HL-60/S4 treated with phorbol 12-myristate 13-acetate at 8.2 ng/mL for 4 days and 3 days (cell line): ENCODE results near the gene EEF1AKMT2.
"Not testable (repeated sequence)": the region's sequence is repeated elsewhere in the genome, so short reads cannot be mapped to it uniquely, and the experiment has no call there.

Experiments
- in situ Hi-C: fragments of 300-500 bp; cut with MboI; formaldehyde crosslinking; loops from 2 replicates; pipeline ENCODE4 v1.15.0; 2022; ENCODE audit warnings: low sequenced_read_pairs

EEF1AKMT2 gene

DNA sequence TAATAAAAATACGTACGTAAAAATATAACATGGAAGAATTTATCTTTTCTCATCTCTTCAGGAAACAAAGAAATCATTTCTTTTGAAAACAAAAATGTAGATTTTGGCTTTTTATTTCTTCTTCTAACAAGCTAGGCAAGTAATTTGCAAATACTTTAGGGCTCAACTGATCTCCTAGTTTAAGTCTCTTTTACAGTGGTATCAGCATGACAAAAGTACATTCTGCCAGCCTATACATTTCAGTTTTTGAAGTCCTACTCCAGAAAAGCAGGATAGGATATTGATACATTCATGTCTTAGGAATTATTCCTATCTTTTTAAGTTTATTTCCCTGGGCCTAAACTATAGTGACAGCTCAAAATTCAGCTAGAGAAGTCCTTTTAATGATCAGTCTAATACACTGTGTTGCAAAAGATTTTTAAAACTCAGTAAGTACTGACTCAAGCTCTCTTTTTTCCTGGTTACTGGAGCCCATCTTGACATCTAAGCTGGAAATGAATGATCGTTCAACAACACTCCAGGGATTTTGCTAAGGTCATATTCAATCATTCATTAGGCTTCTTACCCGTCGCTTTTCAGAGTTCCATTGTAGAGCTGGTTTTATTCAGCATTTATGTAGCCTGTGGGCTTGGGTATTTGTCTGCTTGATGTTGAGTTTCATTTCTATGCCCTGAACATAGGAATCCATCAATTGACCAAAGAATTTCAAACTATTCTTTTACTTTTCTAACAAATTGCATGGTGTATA is 35.4 kb downstream of the EEF1AKMT2 start:
- in situ Hi-C loops, result loop anchor here (10.0 kb wide), 1 partner anchor 222 kb away; no protein-coding TSS in a partner anchor

DNA sequence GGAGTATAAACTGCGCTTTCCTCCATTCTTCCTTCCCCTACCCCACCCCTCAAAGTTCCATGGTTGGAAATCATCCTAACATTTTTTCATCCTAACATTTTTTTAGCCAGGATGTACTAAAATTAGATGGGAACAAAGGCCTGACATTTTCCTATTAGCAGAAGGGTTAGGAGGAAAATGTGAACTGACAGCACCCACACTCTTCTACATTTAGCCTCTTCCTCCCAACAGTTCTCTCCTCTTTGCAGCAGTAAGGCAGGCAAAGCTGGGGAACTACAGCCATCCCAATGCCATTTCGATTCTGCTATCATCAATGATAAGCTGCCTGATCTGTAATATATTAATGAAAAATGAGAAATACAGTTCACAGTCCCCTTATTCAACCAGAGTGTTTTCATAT is 36.1 kb downstream of the EEF1AKMT2 start:
- in situ Hi-C loops, result loop anchor here (10.0 kb wide), 1 partner anchor 221 kb away; no protein-coding TSS in a partner anchor

DNA sequence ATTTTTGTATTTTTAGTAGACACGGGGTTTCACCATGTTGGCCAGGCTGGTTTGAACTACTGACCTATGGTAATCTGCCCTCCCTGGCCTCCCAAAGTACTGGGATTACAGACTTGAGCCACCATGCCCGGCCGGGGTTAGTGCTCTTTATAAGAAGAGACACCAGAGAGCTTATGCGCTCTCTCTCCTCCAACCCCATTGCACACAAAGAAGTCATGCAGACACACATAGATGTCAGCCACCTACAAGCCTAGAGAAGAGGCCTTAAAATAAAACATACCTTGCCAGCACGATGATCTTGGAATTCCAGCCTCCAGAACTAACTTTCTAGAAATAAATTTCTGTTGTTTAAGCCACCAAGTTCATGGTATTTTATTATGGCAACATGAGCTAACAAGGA is 37.5 kb downstream of the EEF1AKMT2 start:
- in situ Hi-C loops, result loop anchor here (10.0 kb wide), 1 partner anchor 219 kb away; no protein-coding TSS in a partner anchor

DNA sequence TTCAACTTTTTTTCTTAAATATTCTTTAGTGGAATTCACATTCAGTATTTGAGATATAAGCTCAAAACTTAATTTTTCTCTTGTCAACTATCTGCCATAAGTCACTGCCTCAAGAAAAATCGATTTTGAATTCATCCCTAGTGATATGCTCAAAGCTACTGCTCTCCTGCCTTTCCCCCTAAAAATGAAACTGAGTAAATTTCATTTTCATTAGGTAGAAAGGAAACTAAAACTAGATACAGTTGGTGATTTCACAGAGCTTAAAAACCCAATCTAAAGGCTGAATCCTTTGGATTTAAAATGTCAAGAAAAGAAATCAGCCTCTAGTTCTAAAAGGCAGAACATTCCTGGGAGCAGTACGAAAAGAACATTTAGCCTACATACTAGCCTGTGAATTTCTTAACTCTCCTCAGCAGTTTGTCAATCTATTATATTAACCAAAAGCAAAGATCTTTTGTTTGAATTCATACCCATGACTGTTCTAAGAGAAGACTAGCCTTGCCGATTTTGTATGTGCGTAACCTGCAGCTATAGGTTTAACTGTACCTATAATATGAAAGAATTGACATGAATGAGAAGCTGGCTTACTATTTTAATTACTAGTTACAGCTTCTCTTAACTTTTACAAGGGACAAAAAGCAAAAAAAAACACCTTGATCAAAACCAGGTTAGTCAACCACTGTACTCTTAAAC is 42.6 kb downstream of the EEF1AKMT2 start:
- in situ Hi-C loops, result no loop called here

DNA sequence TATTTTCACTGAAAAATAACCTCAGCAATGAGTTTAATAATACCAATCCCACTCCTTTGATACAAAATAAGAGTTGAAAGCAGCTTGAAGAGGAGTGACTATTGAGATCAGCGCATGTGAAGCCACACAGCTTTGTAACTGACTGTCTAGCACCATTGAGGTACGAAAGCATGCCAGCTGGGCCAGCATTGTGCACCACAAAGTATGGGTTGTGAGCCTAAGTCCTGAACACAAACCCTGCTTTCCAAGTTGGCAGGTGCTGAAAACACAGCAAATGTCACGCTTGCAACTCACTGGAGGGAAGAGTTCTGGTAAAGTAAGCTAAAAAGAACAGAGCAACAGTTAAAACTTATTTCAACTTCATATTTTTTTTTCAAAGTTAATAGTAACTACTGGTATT is 43.5 kb downstream of the EEF1AKMT2 start:
- in situ Hi-C loops, result no loop called here

DNA sequence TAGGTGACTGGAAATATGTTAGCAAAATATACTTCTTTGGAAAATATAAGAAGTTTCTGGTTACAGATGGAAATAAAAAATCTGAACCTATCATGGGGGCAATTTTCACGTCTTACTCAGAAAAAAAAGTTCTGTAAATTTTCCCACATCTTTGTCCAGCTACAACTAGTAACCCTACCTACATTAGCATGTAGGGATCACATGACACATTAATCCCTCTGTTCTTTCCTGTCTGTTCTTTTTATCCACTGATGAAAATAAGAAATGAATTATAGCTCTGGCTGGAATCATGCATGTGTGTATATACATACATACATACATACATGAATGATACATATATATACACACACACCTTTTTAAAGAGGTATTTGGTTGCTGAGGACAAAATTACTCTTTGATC is 43.9 kb downstream of the EEF1AKMT2 start:
- in situ Hi-C loops, result no loop called here

DNA sequence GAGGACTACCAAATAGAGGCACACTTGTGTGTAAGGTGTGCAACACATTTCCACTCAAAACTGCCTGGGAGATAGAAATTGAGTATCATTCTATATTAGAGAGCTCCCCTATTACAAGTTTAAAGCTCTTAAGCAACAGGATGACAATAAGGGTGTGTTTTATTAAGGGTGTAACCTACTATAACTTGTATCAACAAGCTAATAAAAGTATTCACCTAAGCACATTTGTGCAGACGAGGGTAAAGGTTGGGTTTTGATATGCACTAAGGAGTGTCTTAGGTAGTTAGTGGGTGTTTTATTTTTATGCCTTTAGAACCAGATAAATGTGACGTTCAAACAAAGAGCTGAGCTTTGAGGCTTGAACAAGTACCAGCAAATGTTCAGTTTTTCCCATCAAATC is 44.7 kb downstream of the EEF1AKMT2 start:
- in situ Hi-C loops, result no loop called here

DNA sequence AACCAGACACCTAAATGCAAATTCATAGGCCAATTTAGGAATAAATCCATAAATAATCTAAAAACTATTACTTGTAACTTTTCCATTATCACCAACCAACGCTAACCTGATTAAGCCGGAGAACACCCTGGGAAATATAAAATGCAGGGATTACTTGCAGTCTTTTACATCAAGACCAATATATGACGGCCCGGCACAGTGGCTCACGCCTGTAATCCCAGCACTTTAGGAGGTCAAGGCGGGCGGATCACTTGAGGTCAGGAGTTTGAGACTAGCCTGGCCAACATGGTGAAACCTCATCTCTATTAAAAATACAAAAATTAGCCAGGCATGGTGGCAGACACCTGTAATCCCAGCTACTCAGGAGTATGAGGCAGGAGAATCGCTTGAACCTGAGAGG is 45.2 kb downstream of the EEF1AKMT2 start:
- in situ Hi-C loops, result not testable (repeated sequence)

DNA sequence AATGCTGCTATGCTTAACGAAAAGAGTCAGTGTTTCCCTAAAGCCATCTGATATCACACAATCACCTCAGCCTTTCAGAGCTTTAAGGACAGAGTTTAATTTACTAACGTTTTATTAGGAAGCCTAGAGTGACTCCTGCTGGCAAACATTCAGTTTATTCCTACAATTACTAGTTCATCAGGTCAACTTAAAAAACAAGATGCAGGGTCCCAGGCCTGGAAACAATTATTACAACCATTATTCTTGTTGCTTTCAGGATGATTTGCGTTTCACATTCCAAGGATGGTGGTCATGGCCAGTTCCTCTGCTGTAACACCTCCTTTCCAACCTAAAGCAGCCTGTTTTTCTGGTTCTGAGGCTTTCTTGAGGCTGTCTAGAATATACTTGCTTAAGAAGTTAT is 46.0 kb downstream of the EEF1AKMT2 start:
- in situ Hi-C loops, result no loop called here

DNA sequence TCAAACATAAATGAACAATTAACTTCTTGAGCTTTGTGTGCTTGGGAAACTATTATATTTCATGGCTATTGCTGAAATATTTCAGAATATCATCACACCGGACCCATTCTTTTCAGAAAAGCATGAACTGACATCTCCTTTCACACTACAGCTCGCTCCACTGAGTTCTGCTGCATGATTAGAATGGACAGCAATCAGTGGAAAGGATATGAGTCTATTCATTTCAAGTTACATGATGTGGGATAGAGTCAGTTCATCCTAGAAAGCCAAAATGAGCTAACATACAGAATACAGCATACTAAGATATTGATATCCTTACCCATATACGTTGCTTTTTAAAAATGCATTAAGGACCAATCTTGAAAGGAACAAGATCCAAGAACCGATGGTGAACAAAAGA is 46.4 kb downstream of the EEF1AKMT2 start:
- in situ Hi-C loops, result no loop called here

DNA sequence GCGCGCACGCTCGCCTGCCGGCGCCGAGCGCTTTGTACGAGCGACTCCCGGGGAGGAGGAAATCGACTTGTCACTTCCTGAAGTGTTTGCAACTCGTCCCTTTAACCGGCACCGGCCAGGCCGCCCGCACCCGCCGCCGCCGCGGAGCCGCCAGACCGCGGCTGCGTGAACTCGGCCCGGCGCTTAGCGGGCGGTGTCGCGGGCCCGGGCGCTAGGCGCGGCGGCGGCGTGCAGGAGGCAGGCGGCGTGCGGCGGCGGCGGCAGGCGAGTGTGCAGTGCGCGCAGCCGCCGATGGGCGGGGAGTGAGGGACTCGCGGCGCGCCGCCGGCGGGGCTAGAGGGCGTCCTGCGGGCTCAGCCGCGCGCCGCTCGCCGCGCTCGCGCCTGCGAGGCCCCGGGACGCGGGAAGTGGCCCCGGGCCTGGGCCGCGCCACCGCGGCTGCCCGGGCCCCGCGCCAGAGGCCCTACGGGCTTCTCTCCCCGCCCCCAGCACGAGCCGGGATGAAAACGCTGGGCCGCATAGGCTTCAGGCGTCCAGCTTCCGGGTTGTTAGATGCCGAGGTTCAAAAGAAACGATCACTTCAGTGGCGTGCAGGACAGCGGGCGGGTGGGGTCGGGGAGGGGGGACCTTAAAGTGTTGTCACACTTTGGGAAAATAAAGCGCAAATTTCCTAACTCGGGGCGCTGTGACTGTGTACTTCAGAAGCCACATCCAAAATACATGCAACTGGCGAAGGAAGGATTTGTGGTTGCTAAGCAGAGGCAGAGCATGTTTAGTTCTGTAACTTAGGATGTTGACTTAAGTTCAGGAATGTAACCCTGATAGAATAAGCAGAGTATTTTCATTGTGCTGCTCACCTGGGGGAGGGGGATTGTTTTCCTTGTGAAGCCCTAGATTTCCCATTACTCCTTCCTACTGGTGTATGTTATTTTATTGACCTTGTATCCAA is 47.3 kb downstream of the EEF1AKMT2 start, which contains the start of gene FAM53B:
FAM53B (minus strand) TSS at position 277 of the 949 bp plus-strand sequence. CDS start 37,665 bp downstream, outside the sequence.
- in situ Hi-C loops, result no loop called here

DNA sequence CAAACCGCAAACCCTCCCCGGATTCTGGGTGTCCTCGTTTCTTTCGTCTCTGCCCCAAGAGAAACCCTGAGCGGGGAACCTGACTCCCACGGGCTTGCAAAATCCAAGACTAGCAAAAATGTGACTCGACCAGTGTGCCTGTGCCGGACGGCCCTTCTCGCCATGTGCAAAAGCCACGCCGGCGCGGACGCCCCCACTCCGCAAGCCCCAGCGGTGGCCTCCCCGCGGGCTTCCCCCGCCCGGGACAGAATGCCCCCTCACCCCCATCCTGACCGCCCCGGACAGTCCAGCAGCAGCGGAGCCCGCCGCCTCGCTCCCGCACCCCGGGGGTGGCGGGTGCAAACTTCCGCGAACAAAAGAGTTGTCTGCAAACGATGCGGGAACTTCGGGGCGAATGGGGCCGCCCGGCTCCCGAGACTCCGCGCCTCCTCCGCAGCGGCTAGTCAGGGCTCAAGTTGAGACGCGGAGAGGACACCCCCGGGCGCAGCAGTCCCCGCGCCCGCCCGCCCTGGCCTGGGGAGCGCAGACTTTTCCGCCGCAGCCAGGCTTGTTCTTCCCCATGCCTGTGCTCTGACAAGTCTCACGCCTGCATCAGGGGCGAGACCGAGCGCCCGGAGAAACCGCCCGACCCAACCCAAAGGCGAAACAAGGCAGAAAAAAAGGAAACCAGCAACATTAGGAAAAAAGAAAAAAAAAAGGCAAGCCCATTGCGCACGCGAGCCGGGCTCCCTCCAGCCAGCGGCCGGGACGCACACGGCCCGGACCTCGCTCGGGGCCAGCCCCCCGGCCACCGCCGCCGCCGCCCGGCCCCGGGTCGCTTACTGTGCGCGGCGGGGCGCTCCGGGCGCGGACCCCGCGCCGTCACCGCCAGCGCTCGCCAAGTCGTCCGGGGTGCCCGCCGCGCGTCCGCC is 48.2 kb downstream of the EEF1AKMT2 start:
- in situ Hi-C loops, result no loop called here

DNA sequence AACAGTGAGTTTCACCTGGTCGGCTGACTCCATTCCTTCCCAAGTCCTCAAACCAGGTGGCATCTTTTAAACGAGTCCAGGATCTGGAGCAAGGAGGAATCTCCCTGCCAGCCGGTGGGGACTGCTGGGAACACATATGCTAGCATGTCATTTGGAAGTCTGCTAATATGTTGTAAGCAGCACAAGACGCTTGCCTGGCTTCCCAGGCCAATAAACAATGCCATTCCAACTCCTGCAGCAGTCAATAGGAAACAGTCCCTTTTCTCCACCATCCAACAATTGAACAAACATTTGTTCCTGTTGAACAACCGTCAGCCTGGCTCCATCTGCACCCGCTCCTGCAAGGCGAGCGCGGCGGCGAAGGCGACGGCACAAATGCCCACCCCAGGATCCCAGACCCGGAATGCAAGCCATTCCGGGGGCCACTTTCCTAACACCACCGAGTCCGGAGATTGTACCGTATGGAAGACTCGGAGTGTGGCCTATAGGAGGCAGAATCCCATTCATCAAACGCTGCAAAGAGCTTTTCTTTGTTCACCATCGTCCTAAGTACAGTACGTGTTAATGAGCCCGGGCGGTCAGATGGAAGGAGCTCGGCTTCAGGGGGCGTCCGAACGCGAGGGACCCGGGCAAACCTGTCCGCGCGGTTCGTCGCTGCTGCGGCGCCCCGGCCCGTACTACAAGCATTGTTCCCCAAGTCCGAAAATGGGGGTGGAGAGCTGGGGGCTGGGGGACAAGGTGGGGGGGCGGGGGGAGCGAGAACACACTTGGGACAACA is 49.1 kb downstream of the EEF1AKMT2 start:
- in situ Hi-C loops, result no loop called here

DNA sequence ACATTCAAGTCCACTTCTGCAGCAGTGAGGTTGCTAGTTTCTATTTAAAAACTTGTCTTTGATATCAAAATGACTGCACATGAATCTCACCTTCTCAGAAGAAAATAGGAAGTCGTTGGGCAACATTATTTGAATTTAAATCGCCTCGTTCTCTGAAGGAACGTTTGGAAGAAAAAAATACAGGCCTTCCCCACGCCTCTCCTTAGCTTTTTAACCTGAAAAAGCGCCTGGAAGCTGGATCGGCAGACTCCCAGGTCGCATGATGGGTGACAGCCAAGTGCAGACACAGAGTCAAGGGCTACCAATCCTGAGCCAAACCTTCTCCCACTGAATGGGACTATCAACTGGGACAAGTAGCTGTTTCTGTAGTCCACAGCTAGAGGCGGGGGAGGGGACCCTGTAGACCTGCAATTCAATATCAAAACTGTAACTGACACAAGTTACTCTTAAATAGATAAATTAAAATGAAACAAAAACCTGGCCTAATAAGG is 49.7 kb downstream of the EEF1AKMT2 start:
- in situ Hi-C loops, result no loop called here

DNA sequence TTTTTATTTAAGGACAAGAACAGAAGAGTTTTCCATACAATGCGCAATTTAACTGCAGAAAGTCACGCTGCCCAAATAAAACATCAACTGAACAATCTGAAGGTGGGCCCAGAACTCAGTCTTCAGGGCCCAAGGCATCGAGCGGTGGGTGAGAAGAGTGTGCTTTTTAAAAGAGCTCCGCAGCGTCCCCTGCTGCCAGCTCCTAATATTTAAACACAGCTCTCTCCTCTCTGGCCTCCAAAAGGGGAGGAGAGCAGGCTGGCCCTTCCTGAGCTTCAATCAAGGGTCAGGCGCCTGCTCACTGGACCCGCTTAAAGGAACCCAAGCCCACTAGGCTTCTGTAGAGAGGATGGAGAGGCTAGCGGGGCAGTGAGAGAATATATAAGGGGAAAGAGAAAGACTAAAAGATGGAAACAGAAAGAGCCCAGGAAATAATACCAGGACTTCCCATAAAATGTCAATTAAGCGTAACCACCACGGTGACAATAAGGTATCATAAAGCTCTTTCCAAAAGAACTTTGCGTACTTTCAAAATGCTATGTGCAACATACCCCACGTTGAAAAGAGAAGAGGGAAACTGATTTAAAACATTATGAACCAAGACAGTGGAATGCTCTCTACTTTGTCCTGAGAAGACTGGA is 50.3 kb downstream of the EEF1AKMT2 start:
- in situ Hi-C loops, result no loop called here

DNA sequence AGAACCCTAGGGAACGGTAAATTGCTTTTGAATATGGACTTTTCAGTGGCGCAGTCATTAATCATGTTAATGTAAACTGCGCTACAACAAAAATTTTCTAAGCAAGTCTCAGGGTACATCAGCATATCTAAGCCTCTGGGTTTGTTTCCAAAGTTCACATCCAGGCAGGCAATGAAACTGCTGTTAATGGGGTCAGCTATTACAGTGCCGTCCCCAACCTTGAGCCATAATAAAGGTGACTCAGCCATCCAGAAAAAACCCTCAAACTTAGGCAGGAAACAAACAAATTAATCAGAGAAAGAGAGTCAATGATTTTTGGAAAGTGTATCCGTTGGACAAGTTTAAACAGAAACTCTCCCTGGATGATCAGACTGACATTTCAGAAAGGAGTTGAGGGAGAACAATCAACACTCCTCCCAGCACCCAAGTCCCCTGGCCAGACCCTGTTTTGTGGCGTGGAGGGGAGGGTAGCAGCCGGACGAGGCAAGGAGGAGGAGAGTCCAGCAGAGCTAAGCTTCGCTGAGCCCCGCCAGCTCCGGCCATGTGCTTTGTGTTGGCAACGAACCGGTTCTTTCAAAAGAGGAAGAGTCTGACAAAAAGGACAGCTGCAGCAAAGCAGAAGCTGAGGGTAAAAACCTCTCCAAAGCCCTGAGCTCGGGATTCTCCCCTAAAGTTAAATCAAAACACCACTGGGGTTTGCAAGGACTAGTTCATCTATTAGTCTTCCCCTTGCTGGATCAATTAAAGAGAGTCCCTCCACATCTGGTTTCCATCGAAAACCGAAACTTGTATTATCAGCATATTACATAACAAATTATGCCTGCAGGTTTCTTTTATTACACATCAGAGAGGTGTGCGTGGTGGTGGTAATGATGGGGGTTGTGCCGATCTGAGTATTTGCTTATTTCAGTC is 51.1 kb downstream of the EEF1AKMT2 start:
- in situ Hi-C loops, result no loop called here

DNA sequence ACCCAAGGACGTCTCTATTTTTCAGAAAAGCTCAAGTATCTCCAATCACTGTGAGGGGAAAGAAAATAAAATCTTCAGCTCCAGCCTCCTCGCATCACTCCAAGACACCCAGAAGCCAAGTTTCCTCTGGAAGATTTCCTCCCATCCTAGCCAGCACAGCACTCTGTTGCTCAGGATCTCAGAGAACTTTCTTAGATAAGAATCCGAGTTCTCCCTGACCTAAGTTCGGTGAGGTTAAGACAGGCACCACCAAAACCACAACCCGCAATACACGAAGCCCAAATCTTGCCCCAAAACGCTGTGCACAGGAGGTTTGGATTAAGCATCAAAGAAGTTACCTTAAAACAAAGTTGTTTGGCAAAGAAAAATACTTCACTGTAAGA is 51.7 kb downstream of the EEF1AKMT2 start:
- in situ Hi-C loops, result no loop called here
